CD4-positive, alpha-beta T cell treated with Interleukin-21 for 1 hour (primary cell): ENCODE results near the gene TMEM109.

Experiments
- DNase-seq: peaks from one replicate; pipeline ENCODE4 v3.0.0-alpha.2; 2020

TMEM109 gene

DNA sequence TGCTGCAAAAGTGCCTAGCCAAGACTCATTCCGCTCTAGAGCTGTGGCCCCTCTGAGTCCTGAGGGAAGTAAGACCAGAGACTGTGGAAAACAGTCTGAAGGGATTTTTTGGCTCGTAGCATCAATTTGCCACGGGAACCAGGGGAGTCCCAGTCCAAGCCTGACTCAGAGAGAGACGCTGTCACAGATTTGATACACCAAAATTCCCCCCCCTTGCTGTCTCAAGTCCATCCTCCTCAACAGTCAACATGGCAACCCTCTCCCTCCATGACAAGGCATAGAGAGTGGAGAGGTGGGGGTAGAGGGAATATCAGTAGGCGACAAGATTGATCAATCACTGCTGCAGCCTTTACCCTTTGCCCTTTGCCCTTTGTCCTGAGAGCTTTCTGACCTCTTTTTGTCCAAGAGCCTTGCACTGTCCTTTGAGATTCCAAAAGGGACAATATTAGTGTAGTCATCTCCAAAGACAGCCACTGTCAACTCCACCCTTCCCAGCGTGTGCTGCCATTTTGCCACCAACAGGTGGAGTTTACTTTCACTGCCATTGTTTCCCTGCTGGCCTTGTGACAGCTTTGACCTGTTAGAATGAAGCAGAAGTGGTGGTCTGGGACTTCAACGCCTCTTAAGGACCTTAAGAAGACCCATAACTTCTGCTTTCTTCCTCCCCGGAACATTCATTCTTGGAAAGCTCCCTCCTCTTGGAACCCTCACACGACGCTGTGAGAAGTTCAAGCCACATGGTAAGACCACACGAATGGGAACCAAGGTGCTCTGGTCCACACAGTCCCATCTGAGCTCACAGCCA lies 30.7 kb downstream of the TMEM109 start:
- no peak for DNase-seq

DNA sequence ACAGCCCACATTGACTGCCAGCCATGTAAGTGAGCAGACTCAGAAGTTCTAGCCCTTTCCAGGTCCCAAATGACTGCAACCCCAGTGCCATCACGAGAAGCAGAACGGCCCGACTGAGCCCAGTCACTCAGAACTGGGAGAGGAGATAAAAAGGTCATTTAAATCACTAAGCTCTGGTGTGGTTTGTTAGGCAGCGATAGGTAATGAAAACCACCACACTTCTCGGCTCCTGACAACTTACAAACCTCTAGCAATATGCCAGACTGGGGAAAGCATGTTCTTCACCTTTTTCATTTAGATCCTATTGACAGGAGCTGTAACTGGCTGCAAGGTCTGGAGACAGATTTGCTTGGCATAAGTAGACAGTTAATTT lies 31.3 kb downstream of the TMEM109 start:
- DNase-seq = no peak

DNA sequence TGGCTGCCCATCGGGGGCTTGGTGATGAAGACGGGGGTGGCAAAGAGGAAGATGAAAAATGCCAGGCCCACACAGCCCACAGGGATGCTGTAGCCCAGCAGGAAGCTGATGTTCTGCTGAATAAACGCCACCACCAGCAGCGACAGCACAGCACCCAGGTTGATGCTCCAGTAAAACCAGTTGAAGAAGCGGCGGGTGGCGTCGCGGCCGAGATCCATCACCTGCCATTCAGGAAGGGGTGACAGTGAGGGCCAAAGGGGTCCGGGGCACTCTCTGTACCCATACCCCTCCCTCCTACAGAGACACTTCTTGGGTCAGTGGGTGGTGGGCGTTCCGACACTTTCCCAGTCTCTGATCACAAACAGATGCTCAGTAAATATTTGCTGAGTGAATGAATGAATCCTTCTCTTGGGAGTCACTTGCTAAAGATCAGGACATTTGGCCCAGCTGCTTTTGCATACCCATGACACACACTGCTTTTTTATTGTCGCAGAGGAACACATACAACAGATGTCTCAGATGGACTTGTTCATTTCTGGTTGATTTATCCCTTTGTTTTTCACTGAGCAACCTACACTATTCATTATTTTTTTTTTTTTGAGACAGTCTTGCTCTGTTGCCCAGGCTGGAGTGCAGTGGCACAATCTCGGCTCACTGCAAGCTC lies 32.8 kb downstream of the TMEM109 start:
- DNase-seq = no peak

DNA sequence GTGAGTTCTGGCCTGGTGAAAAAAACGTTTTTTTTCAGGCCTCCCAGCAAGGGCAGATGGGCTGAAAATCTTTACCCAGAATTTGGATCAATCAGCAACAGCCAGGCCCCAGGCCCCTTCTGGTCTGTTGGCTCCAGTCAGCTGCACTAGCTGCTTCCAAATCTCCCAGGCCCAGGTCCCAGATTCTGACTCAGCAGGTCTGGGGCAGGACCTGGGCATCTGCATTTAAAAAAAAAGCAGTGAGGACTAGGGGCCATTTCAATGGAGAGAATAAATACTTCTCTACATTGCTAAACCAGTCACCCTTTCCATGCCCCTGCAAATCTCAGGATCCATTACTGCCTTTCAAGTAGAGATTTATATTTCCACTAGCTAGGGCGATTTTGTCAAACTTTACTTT lies 33.7 kb downstream of the TMEM109 start:
- no peak for DNase-seq

DNA sequence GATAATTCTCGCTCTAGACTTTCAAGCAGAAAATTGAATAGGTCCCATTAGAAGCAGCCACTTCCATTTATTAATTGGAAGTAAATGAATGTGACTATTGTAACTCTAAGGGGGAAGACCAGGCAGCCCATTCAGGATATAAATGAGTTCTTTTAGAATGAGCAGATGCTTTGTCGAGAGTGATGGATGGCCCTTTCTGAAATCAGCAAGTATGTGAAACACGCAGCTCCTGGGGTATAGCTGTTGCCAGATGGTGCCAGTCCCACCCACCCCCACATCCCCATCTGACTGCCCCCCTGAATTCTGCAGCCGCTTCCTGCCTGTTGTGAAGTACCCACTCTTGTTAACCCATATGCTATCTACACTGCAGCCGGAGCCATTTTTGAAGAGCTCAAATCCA lies 34.3 kb downstream of the TMEM109 start:
- no peak for DNase-seq

DNA sequence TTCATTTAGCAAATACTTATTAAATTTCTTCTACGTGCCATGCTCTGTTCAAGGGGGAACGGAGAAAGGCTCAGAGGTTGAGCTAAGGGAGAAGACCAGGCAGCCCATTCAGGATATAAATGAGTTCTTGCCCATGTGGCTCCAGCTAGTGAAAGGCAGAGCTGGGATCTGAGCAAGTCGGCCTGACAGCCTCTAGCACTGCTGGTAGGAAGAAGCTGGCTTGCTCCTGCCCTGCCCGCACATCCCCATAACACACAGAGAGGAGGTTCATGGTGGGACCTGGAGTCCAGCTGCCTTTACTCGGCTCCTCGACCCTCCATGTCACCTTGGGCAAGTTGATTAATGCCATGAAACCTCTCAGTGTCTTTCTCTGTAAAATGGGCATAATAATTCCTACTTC lies 36.1 kb downstream of the TMEM109 start:
- no peak for DNase-seq

DNA sequence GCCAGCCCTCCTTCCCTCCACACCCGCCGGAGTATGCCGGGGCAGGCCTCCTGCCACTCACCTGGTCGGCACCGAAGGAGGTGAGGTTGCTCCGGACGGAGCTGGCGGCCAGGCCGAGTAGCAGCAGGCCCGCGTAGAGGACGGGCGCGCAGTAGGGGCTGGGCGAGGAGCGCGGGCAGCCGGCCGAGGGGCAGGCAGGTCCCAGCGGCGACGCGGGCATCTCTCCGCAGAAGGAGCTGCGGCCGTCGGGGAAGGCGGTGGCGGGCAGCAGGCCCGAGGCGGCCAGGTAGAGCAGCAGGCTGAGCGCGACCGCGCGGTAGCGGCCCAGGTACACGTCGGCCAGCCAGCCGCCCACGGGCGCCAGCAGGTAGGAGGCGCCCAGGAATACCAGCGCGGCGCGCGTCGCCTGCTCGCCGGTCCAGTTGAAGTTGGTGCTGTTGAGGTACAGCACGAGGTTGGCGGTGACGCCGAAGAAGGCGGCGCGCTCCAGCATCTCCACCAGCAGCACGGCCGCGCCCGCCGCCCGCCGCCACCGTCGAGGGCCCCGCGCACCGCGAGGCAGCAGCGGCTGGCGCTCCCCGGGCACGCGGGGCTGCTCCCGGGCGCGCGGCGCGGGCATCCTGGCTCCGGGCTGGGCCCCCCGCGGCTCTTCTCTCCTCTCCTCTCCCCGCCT lies 37.1 kb downstream of the TMEM109 start:
- DNase-seq = no peak

DNA sequence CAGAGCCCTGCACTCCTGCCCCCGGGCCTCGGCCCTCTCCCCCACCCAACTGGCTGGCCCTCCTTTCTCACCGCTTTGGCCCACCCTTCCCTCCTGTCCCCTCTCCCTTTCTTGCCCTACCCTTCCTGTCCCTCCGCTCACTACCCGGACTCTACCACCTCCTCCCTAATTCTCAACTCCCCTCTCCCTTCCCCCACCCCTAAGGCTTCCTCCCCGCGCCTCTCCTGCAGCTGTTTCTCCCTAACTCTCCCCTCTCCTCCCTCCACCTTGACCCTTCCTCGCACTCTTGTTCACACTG lies 37.6 kb downstream of the TMEM109 start:
- no peak for DNase-seq

DNA sequence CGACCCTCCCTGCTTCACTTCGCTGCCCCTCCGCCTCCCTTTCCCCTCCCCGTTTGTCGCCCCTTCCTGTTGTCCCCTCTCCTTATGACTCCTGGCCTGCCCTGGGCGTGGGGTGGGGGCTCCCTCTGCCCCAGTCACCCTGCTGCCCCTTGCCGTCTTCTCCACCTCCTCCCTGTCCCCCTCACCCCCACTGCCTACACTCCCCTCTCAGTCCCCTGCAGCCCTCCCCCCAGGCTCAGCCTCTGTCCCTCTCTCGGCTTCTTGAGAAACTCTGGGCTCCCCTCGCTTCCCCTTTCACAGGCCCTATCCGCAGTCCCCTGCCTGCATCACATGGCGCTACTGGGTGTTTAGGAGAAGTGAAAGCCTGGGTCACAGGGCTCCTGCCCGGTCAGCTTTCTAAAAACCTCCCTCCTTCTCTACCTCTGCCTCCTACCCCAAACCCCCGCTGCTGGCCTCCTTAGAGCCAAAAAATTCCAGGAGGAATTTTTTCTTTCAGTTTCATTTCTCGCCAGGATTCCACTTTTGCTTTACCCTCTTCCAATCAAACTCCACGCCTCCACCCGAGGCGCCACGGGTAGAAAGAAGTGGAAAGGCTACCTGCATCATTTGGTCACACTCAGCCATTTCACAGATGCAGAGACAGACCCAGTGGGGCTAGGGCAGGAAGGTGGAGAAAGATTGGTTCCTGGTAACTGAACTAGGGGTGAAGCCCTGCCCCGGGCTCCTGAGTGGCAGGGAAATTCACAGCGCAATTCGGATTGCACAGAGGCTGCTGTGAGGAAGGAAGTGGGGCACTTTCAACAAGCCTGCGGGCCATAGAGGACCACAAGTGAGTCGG lies 38.2 kb downstream of the TMEM109 start, which contains the start of gene SLC15A3:
Gene SLC15A3 (minus strand): TSS at position 273 of the 838 bp plus-strand sequence. CDS start 625 bp downstream, outside the sequence.
- DNase-seq = peak; percentile 42

DNA sequence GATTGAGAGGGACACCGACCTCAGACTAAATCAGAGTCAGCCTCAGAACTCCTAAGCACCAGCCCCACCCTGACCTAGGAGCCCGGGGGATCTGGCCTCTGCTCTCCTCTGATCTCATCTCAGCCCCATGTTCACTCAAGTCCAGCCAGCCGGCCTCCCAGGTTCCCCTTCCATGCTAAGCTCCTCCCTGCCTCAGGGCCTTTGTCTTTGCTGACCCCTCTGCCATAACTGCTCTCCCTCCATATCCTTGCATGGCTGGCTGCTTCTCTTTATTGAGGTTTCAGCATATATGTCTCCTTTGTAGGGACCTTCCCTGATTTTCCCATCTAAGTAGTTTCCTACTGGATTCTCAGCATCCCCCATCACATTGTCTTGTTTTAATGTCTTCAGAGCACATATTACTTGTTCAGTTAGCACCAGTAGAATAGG lies 38.8 kb downstream of the TMEM109 start:
- no peak for DNase-seq

DNA sequence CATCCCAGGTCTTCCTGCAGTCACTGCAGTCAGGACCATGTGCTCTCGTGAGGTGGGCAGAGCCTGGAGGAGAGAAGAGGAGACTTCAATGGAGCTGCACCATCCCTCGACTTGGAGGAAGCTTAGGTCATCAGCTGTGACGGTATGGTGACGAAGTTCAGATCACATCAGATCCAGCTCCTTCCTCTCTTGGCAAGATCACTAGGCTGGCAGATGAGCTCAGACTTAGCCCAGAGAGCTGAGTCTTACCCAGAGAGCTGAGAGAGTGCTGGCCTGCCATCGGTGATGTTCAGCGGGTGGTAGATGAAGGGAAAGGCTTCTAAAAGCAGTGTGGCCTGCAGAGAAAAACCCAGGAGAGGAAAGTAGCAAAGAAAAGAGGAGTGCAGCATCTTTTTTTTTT lies 39.8 kb downstream of the TMEM109 start:
- DNase-seq = no peak

DNA sequence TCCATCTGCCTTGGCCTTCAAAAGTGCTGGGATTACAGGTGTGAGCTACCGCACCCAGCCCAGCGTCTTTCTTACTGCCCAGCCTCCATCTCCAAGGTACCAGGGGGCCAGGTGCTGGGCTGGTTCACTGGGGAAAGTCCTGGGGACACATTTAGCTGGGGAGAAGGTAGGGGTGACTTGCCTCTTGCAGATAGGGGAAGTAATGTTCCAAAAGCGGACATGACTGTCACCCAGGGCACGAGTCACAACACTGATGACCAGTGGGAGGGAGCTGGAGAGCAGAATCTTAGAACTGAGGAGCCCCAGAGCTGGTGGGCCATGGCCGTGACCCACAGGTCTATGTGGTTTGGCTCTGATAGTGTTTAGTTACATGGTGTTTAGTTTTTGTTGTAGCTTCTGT lies 40.5 kb downstream of the TMEM109 start:
- DNase-seq = no peak

DNA sequence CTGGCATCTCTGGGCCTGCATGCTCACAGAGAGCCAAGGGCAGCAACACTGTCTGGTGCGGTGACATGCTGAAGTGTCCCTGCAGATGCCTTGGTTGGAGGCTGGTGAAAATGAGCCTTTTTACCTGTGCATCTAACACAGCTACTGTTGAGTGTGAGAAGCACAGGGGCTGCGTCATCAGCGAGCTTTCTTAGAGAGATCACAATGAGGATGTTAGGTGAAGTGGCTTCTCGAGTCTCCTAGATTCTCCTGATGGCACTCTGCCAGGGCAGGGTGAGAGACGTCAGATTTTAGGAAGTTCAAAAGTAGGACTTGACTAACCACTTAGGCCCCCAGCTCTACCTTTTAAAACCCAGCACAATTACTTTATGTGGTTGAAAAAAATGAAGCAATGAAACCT lies 41.6 kb downstream of the TMEM109 start:
- no peak for DNase-seq

DNA sequence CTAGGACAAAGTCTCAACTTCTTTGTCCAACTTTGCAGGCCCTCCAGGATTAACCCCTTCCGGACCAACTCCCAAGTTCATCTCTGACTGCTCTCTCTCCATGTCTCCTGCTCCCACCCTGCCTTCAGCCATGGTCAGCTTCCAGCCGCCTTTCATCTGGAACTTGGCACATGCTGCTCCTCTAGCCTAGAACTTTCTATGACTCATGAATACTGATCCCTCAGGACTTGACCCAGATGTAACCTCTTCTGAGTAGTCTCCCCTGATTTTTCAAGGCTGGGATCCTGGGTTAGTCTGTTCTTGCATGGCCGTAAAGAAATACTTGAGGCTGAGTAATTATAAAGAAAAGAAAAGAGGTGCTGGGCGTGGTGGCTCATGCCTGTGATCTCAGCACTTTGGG lies 43.2 kb downstream of the TMEM109 start:
- no peak for DNase-seq

DNA sequence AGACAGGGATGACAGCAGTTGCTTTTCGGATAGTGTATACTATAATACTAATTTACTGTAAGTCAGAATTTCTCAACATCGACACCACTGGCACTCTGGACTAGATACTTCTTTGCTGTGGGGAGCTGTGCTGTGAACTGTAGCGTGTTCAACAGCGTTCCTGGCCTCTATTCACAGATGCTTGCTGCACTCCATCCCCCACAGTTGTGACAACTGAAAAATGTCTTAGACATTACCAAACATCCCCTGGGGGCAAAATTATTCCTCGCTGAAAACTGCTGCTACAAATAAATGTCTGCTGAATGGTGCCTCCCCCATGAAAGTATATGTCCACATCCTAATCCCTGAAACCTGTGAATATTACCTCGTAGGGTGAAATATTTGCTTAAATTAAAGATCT lies 45.5 kb downstream of the TMEM109 start:
- no peak for DNase-seq

DNA sequence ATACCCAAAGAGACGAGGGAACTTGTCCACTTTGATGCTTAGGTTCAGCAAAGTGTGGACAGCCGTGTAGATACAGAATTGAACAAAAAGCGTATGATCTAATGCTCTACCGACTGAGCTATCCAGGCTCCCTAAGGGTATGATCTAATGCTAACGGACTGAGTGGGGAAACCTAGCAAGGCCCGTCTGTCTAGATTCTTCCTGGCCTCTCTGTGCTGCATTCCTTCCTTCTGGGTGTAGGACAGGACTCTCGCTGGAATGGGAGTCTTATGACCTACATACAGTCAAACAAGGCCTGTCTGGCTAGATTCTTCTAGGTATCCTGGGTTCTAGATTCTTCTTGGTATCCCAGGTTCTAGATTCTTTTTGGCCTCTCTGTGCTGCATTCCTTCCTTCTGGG lies 46.4 kb downstream of the TMEM109 start:
- no peak for DNase-seq

DNA sequence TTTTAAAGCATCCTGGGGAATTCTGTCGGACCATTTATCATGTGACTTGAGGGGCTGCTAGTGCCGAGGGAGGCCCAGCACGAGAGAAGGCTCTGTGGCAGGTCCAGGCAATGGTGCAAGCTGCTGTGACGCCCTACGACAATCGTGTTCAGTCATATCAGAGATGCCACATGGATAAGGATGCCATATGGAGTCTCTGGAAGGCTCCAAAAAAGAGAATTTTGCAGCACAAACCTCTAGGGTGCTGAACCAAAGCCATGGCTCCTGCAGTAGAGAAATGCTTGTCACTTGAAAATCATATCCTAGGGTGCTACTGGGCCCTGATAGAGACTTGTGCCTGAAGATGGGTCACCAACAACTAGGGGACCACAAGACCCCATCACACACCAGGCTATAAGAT lies 50.8 kb downstream of the TMEM109 start:
- DNase-seq = no peak

DNA sequence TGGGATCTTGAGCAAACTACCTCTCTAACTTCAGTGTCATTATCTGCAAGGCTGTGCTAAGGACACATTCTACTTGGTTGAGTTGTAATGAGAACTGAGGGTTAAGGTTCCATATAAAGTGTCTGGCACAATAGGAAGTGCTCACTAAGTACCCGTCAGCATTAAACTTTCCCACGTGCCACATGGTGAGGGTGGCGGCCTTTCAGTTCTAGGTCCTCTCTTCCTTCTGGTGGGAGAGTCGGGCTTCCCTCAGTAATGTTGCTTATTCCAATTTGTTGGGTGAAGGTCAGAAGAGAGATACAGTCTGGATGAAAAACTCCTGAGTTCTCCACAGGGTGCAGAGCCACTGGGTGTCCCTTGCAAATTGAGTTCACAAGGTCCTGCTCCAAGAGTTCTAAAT lies 52.9 kb downstream of the TMEM109 start:
- DNase-seq = no peak

DNA sequence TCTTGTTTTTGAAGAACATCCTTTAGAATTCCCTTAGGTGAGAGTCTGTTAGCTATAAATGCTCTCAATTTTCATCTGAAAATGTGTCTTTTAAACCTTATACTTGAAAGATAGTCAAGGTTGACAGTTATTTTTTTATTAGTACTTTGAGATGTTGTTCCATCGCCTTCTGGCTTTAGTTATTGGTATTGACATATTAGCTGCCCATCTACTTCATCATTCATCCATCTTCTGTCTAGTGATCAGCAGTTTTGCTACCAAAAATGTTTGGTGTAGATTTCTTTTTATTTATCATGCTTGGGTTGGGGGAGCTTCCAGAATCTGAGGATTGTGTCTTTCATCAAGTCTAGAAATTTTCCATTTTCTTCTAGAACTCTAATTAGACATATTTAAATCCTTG lies 54.3 kb downstream of the TMEM109 start:
- no peak for DNase-seq

DNA sequence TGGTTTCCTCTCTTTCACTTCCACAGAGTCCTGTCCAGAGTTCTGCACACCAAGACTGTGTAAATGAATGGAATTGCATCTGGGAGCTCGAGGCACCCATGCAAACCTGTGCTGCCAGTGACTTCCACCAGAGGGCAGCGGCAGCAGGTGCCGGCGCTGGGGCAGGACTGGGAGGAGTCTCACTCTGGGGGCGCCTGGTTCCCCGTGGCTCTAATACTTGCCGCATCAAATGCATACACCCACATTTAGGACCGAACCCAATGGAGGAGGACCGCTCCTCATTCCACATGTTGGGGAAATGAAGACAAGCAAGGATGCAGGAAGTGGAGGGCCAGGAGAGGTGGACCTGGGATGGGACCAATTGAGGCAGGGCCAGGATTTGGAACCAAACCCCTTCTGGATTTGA lies 56.4 kb downstream of the TMEM109 start:
- DNase-seq = peak; percentile 85

DNA sequence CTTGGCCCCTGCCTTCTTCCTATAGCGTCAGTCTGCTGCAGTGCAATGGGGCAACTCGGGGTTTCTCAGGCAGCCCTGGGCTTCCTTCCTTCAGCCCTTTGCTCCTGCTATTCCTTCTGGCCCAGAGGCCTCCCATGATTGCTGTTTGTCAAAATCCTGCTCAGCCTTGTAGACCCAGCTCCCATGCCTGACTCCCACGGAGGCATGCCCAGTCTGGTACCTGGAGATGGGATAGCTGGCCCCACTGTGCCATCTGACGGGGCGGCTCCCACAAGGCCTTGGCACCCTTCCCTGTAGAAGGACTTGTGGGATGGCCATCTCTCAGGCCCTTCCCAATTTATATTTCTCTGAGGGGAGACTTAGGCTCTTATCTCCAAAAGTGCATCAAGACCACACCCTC lies 56.9 kb downstream of the TMEM109 start:
- DNase-seq = no peak

DNA sequence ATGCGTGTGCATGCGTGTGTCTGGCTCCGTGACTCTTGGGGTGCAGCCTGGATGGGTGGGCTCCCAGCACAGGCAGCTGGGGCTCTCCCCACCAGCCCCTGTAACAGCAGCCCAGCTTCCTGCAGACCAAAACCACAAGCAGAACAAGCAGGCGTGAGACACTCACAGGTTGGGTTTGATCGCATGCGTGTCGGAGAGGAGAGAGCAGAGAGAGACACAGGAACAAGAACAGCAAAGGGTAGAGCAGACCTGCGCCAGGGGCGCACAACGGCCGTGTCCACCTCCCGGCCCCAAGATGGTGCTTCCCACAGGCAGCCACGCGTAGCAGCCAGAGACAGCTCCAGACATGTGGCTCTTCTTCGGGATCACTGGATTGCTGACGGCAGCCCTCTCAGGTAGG lies 57.6 kb downstream of the TMEM109 start, which contains the start of gene CD6:
Gene CD6 (plus strand): TSS at position 161 of the 400 bp plus-strand sequence. CDS start 186 bp downstream, at position 347.
- DNase-seq = peak; percentile 75
